GM10266 (cell line): Measurements from ENCODE around the gene RALGAPA2.

Source experiments
- DNase-seq: peaks from one replicate; pipeline ENCODE4 v3.0.0; 2012; ENCODE audit errors: extremely low spot score
- TF ChIP-seq, protein P1 (sequence below): IDR thresholded peaks from 2 replicates; pipeline ENCODE4 v1.5.1; 2012; ENCODE audit warnings: mild to moderate bottlenecking, low read depth; ENCODE audit not compliant: control insufficient read depth, insufficient read depth; ENCODE audit errors: missing control alignments

RALGAPA2 gene

DNA sequence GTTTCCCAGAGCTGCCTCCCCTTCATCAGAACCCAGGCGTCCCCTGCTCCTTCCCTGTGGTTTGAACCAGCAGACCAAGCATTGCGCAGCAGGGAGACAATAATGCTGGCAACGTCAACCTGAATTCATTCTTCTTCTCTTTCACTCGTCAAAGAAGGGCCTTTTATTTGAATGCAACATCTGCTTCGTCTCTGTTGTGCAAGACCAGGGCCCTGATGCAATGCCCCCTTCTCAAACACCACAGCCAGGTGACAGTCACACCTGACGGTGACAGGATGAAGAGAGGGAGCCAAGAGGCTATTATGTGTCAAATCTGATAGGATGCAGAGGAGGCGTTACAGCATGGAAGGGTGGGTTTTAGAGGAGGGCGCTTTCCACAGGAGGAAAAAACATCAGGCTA, 336.6 kb downstream of the RALGAPA2 start:
- no peak for DNase-seq
- TF ChIP-seq, protein P1, sequence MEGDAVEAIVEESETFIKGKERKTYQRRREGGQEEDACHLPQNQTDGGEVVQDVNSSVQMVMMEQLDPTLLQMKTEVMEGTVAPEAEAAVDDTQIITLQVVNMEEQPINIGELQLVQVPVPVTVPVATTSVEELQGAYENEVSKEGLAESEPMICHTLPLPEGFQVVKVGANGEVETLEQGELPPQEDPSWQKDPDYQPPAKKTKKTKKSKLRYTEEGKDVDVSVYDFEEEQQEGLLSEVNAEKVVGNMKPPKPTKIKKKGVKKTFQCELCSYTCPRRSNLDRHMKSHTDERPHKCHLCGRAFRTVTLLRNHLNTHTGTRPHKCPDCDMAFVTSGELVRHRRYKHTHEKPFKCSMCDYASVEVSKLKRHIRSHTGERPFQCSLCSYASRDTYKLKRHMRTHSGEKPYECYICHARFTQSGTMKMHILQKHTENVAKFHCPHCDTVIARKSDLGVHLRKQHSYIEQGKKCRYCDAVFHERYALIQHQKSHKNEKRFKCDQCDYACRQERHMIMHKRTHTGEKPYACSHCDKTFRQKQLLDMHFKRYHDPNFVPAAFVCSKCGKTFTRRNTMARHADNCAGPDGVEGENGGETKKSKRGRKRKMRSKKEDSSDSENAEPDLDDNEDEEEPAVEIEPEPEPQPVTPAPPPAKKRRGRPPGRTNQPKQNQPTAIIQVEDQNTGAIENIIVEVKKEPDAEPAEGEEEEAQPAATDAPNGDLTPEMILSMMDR, result no peak

DNA sequence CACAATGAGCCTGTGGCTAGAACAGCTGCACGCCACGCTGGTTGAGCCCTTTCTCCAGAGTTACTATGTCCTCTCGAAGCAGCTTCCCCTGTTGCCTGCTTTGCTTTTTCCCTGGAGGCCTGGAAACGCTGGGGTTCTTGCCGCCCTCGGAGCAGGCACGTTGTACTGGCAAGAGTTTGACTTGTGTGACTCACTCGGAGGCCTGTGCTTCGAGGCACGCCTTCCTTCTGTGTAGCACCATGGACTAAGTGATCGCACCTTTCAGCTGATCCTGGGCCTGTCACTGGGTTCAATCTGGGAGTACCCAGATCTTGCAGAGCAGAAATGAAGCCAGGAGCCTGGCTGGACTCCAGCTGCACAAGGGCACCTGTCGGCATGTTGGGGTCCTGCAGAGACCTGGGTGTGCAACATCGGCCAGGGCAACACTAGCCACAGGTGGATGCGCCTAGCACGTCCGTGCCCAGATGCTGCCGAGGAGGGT, 339.3 kb downstream of the RALGAPA2 start:
- no peak for DNase-seq
- TF ChIP-seq, protein P1, result no peak

DNA sequence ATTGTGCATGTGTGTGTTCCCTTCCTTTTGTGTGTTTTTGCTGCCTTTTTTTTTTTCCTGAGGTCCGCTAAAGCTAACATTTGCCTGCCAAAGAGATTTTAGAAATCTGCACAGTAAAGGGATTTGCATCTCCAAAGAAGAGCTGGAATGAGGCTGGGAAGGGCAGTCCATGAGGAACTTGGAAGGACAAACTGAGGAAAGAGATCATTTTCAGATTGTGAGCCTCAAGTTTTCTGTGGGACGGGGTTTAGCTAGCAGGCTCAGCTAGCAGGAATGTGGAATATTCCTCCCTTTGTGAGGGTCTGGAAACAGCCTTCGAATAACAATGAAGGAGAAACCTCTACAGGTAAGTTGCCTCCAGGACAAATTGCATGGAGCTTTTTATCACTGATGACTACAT, 340.8 kb downstream of the RALGAPA2 start:
- TF ChIP-seq, protein P1, result no peak
- no peak for DNase-seq

DNA sequence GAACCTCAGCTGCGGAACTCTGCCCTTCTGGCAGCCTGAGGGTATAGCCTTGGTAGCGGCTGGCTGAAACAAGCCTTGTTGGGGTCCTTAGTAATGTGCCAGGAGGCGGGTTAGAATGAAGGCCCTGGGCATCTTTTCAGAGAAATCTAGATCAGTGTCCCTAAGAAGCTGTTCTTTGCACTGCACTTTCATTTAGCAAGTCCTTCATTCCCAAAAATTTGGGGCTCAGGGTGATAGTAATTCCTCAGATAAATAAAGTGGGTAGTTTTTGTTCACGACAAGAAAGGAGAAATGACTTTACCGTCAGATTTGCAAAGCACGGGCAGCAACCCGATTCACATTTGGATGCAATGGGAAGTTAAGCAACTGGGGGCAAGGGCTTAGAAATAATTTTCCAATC, 341.4 kb downstream of the RALGAPA2 start:
- no peak for DNase-seq
- TF ChIP-seq, protein P1, result no peak

DNA sequence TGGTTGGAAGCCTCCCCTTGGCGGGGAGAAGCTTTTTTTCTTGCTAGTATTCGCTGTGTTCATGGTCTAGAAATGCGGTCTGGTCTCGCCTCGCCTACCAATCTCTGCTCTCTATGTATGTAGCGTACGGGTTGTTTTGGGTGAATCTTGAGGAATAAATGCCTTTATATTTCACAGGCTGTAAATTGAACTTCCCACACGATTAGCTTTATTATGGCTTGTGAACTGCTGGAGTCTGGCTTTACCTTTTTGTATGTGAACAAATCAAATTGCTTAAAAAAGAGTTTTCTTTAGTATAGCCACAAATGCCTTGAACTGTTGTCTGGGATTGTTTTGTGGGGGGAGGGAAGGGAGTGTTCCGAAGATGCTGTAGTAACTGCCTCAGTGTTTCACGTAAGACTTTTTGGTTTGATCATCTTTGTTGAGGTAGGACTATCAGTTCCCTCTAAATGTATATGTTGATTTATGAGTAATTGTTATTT, 342.3 kb downstream of the RALGAPA2 start:
- no peak for DNase-seq
- TF ChIP-seq, protein P1, result no peak

DNA sequence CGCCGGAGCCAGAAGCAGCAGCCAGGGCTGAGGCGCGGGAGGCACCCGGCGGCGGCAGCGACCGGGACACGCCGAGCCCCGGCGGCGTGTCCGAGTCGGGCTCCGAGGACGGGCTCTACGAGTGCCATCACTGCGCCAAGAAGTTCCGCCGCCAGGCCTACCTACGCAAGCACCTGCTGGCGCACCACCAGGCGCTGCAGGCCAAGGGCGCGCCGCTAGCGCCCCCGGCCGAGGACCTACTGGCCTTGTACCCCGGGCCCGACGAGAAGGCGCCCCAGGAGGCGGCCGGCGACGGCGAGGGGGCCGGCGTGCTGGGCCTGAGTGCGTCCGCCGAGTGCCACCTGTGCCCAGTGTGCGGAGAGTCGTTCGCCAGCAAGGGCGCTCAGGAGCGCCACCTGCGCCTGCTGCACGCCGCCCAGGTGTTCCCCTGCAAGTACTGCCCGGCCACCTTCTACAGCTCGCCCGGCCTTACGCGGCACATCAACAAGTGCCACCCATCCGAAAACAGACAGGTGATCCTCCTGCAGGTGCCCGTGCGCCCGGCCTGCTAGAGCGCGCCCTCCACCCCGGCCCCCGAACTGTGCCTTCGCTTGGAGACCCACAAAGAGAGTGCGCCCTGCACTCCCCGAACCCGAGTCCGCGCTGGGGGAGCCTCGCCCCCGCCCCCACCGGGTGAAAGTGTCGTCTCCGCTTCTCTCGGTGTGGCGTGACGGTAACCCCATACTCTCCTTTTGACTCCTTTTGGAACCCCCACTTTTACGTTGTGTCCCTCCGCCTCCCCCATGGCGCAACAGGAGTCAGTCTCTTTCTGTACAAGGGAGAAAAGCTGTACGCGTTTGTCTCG, 343.0 kb downstream of the RALGAPA2 start:
- peak; percentile 44 for DNase-seq
- TF ChIP-seq, protein P1, result peak; percentile 17

DNA sequence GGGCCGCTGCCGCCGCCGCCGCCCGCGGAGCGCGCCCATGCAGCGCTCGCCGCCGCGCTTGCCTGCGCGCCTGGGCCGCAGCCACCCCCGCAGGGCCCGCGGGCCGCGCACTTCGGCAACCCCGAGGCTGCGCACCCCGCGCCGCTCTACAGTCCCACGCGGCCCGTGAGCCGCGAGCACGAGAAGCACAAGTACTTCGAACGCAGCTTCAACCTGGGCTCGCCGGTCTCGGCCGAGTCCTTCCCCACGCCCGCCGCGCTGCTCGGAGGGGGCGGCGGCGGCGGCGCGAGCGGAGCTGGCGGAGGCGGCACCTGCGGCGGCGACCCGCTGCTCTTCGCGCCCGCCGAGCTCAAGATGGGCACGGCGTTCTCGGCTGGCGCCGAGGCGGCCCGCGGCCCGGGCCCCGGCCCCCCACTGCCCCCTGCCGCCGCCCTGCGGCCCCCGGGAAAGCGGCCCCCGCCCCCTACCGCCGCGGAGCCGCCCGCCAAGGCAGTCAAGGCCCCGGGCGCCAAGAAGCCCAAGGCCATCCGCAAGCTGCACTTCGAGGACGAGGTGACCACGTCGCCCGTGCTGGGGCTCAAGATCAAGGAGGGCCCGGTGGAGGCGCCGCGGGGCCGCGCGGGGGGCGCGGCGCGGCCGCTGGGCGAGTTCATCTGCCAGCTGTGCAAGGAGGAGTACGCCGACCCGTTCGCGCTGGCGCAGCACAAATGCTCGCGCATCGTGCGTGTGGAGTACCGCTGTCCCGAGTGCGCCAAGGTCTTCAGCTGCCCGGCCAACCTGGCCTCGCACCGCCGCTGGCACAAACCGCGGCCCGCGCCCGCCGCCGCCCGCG, 343.8 kb downstream of the RALGAPA2 start:
- TF ChIP-seq, protein P1, result no peak
- peak; percentile 64 for DNase-seq
